ENCODE data around the gene NPIPB5.
"Not testable (repeated sequence)": the region's sequence is repeated elsewhere in the genome, so short reads cannot be mapped to it uniquely, and the experiment has no call there.

NPIPB5 gene

DNA sequence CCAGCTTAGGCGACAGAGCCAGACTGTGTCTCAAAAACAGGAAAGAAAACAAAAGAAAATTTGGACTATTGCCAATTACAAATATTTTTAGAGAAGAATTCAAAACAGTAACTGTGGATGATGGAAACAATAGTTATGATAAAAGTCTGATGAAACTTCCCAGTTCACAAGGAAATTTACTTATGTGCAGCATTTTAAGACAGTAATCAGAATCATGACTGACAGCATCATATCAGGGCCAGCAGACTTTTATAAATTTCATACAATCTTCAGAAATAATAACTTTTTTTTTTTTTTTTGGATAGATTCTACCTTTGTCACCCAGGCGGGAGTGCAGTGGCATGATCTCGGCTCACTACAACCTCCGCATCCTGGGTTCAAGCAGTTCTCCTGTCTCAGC is at the start of gene NPIPB5:
TSS of gene NPIPB5 (plus strand) at position 301 of the 400 bp plus-strand sequence. CDS start 2,911 bp downstream, outside the sequence.
- DNase-seq: not testable (repeated sequence)

DNA sequence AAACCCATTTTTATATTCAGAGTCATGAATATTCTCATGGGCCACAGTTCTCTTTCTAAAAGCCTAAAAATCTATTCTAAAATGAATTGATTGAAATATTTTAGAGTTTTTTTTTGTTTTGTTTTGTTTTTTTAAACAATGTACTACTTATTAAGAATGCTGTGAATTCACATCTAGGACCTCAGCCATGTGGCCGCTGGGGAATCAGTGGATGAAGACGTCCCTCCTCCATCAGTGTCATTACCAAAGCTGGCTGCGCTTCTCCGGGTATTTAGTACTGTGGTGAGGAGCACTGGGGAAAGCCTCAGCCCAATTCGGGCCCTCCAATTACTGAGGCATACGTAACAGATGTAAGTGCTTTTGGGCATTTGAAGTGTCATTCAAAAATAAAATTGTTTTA is 41.8 kb upstream of the NPIPB5 start:
- DNase-seq: not testable (repeated sequence)

DNA sequence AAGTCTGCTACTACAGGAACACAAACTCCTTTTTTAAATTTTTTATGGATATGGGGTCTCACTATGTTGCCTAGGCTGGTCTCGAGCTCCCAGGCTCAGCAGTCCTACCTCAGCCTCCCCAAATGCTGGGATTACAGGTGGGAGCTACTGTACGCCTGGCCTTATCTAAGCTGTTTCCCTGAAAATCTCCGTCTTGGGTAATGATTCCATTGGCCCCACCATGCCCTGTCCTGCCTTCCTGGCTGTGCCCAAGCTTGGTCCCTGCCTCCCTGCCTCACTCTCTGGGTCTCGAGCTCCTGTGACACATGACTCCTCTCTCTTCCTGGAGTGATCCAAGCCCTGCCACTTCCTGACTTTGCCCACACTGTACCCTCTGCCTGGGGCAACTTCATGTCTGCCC is 27.3 kb downstream of the NPIPB5 start:
- DNase-seq: peak; percentile 9

DNA sequence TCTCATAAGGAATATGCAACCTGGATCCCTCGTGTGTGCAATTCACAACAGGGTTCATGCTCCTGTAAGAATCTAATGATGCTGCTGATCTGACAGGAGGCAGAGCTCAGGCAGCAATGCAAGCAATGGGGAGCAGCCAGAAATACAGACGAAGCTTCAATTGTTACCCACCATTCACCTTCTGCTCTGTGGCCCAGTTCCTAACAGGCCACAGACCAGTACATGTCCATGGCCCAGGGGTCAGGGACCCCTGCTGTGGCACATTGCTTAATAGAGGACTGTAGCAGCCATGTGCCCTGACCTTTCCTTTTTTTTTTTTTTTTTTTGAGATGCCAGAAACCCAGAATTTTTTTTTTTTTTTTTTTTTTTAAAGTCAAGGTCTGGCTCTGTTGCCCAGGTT is 34.1 kb downstream of the NPIPB5 start:
- not testable (repeated sequence) for DNase-seq

DNA sequence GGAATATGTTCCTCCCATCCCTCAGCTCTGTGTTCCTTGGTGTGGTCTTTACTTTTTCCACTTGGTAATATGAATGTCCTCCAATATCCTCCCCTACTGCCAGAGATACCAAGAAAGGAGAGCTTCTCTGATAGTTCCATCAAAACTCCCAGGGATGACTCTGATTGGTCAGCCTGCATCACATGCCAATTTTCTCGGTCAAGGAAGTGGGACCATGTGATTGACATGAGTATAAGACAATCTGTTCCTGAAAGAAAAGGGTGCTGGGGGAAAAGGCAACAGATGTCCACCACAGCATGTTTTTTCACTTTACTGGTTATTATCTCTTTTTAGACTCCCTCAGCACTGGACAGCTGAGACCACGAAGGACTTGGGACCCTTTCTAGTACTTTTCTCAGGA is 35.9 kb downstream of the NPIPB5 start:
- DNase-seq: not testable (repeated sequence)

DNA sequence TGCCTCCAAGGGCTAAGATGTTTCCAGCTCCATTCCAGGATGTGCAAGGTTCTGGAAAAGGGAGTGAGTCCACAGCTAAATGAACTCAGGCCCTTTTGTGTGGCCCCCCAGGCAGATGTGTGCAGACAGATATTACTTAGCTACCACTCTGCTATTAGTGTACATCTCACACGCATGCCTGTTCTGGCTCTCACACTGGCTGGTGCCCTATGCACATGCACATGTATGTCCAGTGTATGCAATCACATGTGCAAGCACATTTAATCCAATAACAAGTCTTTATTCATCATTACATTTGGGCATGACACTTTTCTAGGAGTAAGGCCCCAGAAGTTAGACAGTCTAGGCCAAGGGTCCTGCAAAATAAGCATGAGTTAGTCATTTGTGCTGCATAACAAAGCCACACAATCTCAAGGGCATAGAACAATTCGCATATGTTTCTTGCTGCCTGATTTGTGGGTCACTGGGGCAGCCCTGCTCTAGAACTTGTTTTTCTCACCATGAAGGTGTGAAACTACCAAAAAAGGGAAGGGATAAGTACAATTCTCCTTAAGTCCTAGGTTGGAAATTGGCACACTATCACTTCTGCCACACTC is 36.6 kb downstream of the NPIPB5 start:
- not testable (repeated sequence) for DNase-seq

DNA sequence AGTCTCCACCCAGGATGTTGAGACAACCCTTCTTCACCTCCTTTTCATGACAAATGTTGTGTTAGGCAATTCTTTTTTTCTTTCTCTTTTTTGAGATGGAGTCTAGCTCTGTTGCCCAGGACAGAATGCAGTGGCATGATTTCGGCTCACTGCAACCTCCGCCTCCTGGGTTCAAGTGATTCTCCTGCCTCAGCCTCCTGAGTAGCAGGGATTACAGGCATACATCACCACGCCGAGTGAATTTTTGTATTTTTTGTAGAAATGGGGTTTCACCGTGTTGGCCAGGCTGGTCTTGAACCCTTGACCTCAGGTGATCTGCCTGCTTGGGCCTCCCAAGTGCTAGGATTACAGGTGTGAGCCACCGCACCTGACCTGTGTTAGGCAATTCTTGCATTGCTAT is 39.2 kb downstream of the NPIPB5 start:
- not testable (repeated sequence) for DNase-seq

DNA sequence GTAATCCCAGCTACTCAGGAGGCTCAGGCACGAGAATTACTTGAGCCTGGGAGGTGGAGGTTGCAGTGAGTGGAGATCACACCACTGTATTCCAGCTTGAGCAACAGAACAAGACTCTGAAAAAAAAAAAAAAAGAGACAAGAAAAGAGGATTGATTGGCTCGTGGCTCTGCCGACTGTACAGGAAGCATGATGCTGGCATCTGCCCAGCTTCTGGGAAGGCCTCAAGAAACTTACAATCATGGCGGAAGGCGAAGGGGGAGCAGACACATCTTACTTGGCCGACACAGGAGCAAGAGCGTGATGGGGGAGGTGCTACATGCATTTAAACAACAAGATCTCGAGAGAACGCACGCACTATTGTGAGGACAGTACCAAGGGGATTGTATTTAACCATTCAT is 40.5 kb downstream of the NPIPB5 start:
- not testable (repeated sequence) for DNase-seq

DNA sequence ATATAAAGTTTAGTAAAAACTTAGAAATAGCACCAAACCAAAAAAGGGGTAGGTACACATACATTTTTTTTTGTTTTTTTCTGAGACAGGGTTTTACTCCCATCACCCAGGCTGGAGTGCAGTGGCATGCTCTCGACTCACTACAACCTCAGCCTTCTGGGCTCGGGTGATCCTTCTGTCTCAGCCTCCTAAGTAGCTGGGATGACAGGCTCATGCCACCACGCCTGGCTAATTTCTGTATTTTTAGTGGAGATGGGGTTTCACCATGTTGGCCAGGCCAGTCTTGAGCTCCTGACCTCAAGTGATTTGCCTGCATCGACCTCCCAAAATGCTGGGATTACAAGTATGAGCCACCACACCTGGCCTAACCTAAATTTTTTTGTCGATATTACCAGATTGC is 41.0 kb downstream of the NPIPB5 start:
- not testable (repeated sequence) for DNase-seq

DNA sequence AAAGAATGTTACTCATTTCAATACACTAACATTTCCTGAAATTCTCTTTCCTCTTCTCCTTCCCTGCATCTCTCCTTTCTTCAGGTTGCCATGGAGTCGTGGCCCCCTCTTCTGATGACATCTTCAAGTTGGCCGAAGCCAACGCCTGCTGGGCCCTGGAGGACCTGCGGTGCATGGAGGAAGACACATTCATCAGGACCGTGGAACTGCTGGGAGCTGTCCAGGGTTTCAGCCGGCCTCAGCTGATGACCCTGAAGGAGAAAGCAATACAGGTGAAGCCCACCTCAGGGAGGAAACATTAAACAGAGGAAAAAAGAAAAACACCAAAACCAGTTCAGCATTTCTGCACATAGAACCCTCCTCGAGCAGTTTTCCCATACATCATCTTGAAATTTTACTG is 46.1 kb downstream of the NPIPB5 start:
- not testable (repeated sequence) for DNase-seq
